GM12878 (cell line): Measurements from ENCODE around the gene CD101. TPM values are rescaled to one million over a fixed set of nuclear protein-coding genes. Genes with fewer than 3 reads are reported as not detected.
A peak's percentile ranks its signal among the peaks of the same experiment; 100 is the strongest.

Experiments used
- ATAC-seq: fragments of 200-7000 bp; cut with Tn5 transposase; 3 replicates; pipeline ENCODE4 v1.9.1; 2020; ENCODE audit warnings: mild to moderate bottlenecking, moderate library complexity
- BruUV-seq: library from RNA; stranded (reverse); fragments of 400-500 nt; replicated peaks from 2 replicates; lab custom pipeline; 2021; lab: Mats Ljungman, UMichigan
- CTCF ChIA-PET: fragments of 300-600 bp; sonication (Branson Sonifier 250); formaldehyde crosslinking; extraction: SDS; loops from one replicate; lab custom pipeline; 2021; ENCODE audit warnings: inconsistent platforms; lab: Yijun Ruan, JAX
- POLR2A ChIA-PET: fragments of 350-600 bp; formaldehyde crosslinking; extraction: SDS; loops from one replicate; lab custom pipeline; 2021; ENCODE audit warnings: inconsistent platforms; lab: Charles Lee
- RAD21 ChIA-PET: fragments of 300-600 bp; sonication (Branson Sonifier 250); formaldehyde crosslinking; loops from one replicate; lab custom pipeline; 2023; ENCODE audit warnings: antibody characterized with exemption; ENCODE audit not compliant: unreplicated experiment; lab: Charles Lee
- SMC1A ChIA-PET: fragments of 300-600 bp; sonication (Branson Sonifier 250); formaldehyde crosslinking; loops from one replicate; lab custom pipeline; 2023; ENCODE audit not compliant: unreplicated experiment, uncharacterized antibody; lab: Charles Lee
- DNase-seq: peaks from one replicate; pipeline ENCODE4 v3.0.0-alpha.2; 2011; ENCODE audit warnings: low read depth, low spot score
- FAIRE-seq: peaks from 3 replicates; lab custom pipeline; 2011; peaks lifted over from hg19 to GRCh38; lab: Jason Lieb, UNC
- H2AFZ ChIP-seq: 2 replicates; pipeline ENCODE4 v1.6.0; 2011; ENCODE audit warnings: low read depth, low read length, control low read depth; ENCODE audit not compliant: control insufficient read depth
- H3K27ac ChIP-seq: 2 replicates; pipeline ENCODE4 v1.5.1; 2011; ENCODE audit warnings: control low read depth; ENCODE audit not compliant: control insufficient read depth, insufficient read depth
- H3K27me3 ChIP-seq, 2 experiments: replicated peaks in 1 of 2; 2 replicates each; pipeline versions ENCODE4 v1.6.0 to v1.6.1; 2011; ENCODE audit warnings: low read length in 1 of 2; ENCODE audit not compliant: control insufficient read depth in 2 of 2, insufficient read depth in 2 of 2
- H3K36me3 ChIP-seq, 2 experiments: 2 replicates each; pipeline ENCODE4 v1.5.1; 2011; ENCODE audit warnings: low read length in 1 of 2; ENCODE audit not compliant: control insufficient read depth in 2 of 2, insufficient read depth in 2 of 2
- H3K4me1 ChIP-seq: 2 replicates; pipeline ENCODE4 v1.6.1; 2011; ENCODE audit warnings: mild to moderate bottlenecking, low read length, moderate library complexity, mixed read lengths; ENCODE audit not compliant: control insufficient read depth, insufficient read depth
- H3K4me2 ChIP-seq: 2 replicates; pipeline ENCODE4 v1.6.0; 2011; ENCODE audit warnings: control low read depth; ENCODE audit not compliant: control insufficient read depth, insufficient read depth
- H3K4me3 ChIP-seq: fragments of 200-600 bp; sonication (generic); 2 replicates; pipeline ENCODE4 v1.5.1; 2016
- H3K79me2 ChIP-seq: 2 replicates; pipeline ENCODE4 v1.6.0; 2011; ENCODE audit warnings: low read length; ENCODE audit not compliant: control insufficient read depth, insufficient read depth
- H3K9ac ChIP-seq: 2 replicates; pipeline ENCODE4 v1.8.0; 2011; ENCODE audit warnings: low read length, control low read depth, mixed read lengths; ENCODE audit not compliant: control insufficient read depth, insufficient read depth
- H3K9me3 ChIP-seq: replicated peaks from 3 replicates; pipeline ENCODE4 v1.5.1; 2011; ENCODE audit warnings: mild to moderate bottlenecking, low read length; ENCODE audit not compliant: control insufficient read depth, insufficient read depth
- H4K20me1 ChIP-seq: 2 replicates; pipeline ENCODE4 v1.6.0; 2011; ENCODE audit not compliant: control insufficient read depth, insufficient read depth
- BRCA1 ChIP-seq: IDR thresholded peaks from 2 replicates; pipeline ENCODE4 v1.6.1; 2011; ENCODE audit warnings: low read depth, low read length, improper control_type of control experiment
- CBFB ChIP-seq: IDR thresholded peaks from 2 replicates; pipeline ENCODE4 v1.6.1; 2016; ENCODE audit warnings: antibody characterized with exemption, low read depth
- CBX5 ChIP-seq: sonication (generic); IDR thresholded peaks from 2 replicates; pipeline ENCODE4 v1.6.1; 2016; ENCODE audit warnings: low read depth, moderate library complexity, mild to moderate bottlenecking, inconsistent platforms
- CREM ChIP-seq: IDR thresholded peaks from 2 replicates; pipeline ENCODE4 v1.6.1; 2014; ENCODE audit warnings: antibody characterized with exemption, low read depth
- HDGF ChIP-seq: fragments of 450-650 bp; IDR thresholded peaks from 2 replicates; pipeline ENCODE4 v1.6.1; 2016; ENCODE audit warnings: antibody characterized with exemption
- KDM1A ChIP-seq: fragments of 200-600 bp; sonication (generic); IDR thresholded peaks from 2 replicates; pipeline ENCODE4 v1.6.1; 2016; ENCODE audit warnings: borderline replicate concordance
- LARP7 ChIP-seq: fragments of 450-650 bp; IDR thresholded peaks from 2 replicates; pipeline ENCODE4 v1.6.1; 2017; ENCODE audit warnings: mild to moderate bottlenecking
- MXI1 ChIP-seq: fragments of 150-350 bp; IDR thresholded peaks from 2 replicates; pipeline ENCODE4 v1.6.1; 2011; ENCODE audit warnings: low read depth, mild to moderate bottlenecking, inconsistent platforms, low read length, improper control_type of control experiment
- PML ChIP-seq: IDR thresholded peaks from 2 replicates; pipeline ENCODE4 v1.6.1; 2012; ENCODE audit warnings: low read length, inconsistent platforms
- SP1 ChIP-seq: IDR thresholded peaks from one replicate; pipeline ENCODE4 v1.6.1; 2011; ENCODE audit warnings: low read depth, low read length
- TCF12 ChIP-seq: IDR thresholded peaks from 2 replicates; pipeline ENCODE4 v1.6.1; 2011; ENCODE audit warnings: low read depth, mild to moderate bottlenecking, low read length
- WRNIP1 ChIP-seq: IDR thresholded peaks from 2 replicates; pipeline ENCODE4 v1.6.1; 2011; ENCODE audit warnings: low read depth, low read length, improper control_type of control experiment, borderline replicate concordance
- ZBTB33 ChIP-seq: fragments of 450-650 bp; IDR thresholded peaks from 2 replicates; pipeline ENCODE4 v1.6.1; 2017; ENCODE audit warnings: mild to moderate bottlenecking
- ZNF24 ChIP-seq: fragments of 450-650 bp; IDR thresholded peaks from 2 replicates; pipeline ENCODE4 v1.6.1; 2017; ENCODE audit warnings: antibody characterized with exemption, mild to moderate bottlenecking
- WGBS: methylation state at CpG from one replicate; pipeline ENCODE4 v1.1.6; 2016; ENCODE audit warnings: low lambda C conversion rate; ENCODE audit not compliant: insufficient replicate concordance, insufficient coverage; ENCODE audit errors: missing lambda C conversion rate; 5-methylcytosine and 5-hydroxymethylcytosine counted together
- in situ Hi-C: fragments of 300-500 bp; cut with MboI; formaldehyde crosslinking; loops from 9 replicates; pipeline ENCODE4 v1.14.3; 2018; ENCODE audit warnings: mixed read lengths
- intact Hi-C: fragments of 100-400 bp; cut with micrococcal nuclease; formaldehyde crosslinking; loops from one replicate; pipeline ENCODE4 v1.14.2; 2022; ENCODE audit not compliant: unreplicated experiment
- polyA plus RNA-seq, 11 experiments: library from polyadenylated mRNA; depleted of rRNA in 4 of 11; unstranded in 6 of 11; stranded (reverse) in 5 of 11; fragments of >200 nt; fragmentation: Nextera tagmentation in 4 of 11; fragmentation: Illumina TruSeq in 1 of 11; extraction: Ambion mirVana in 4 of 11; extraction: Trizol in 1 of 11; gene quantifications; 1 replicate in 1 of 11; 2 replicates in 10 of 11; pipeline versions ENCODE4 v1.2.1 to v1.2.3, GENCODE V29; 2011 to 2016; ENCODE audit warnings: inconsistent platforms in 2 of 11, missing spikeins in 2 of 11, low read depth in 1 of 11
- total RNA-seq, 4 experiments: library from RNA; depleted of rRNA in 3 of 4; stranded (reverse); fragments of >200 nt in 3 of 4; fragmentation: Illumina TruSeq in 1 of 4; extraction: Trizol in 1 of 4; gene quantifications; 2 replicates each; pipeline versions ENCODE4 v1.2.1 to v1.2.3, GENCODE V29; 2013 to 2021
- TF ChIP-seq, protein P1 (sequence below): fragments of 450-650 bp; IDR thresholded peaks from 2 replicates; pipeline ENCODE4 v1.6.1; 2017; ENCODE audit warnings: mild to moderate bottlenecking, moderate library complexity
- TF ChIP-seq, protein P2 (sequence below), 3 experiments: IDR thresholded peaks in 2 of 3; conservative IDR thresholded peaks in 1 of 3; 2 replicates each; pipeline ENCODE4 v1.5.1; 2011; ENCODE audit warnings: low read depth in 3 of 3, low read length in 3 of 3, mild to moderate bottlenecking in 3 of 3, control low read depth in 2 of 3, moderate library complexity in 2 of 3, inconsistent platforms in 1 of 3, mixed read lengths in 1 of 3; ENCODE audit not compliant: control insufficient read depth in 2 of 3, insufficient read depth in 1 of 3; ENCODE audit errors: extremely low read depth in 1 of 3

CD101 gene
- total and polyA plus RNA-seq, 10 of the 15 experiments (the other 5 are each of a cell fraction or from before 2014, with no cell fraction given): 0.56 to 7.9 (median 2.9) TPM

DNA sequence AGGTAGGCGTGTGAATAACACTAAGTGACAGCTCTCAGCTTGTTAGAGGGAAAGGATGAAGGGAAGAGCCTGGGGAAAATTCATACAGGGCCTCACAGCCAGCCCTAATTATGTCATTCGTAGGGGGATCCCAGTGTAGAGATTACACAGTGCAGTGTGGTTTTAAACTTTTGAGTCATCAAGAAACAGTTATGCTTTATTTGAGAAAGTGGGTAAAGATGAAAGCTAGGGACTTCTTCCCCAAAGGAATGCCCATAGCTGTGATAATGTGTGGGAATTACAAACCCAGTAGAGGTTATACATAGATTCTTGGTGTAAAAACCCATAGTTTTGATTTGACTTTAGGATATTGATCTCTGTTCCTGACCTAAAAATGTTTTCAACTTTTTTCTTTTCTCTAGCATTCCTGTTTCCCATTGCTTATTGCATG lies 60.4 kb downstream of the CD101 start (continued):
- TF ChIP-seq, protein P1, sequence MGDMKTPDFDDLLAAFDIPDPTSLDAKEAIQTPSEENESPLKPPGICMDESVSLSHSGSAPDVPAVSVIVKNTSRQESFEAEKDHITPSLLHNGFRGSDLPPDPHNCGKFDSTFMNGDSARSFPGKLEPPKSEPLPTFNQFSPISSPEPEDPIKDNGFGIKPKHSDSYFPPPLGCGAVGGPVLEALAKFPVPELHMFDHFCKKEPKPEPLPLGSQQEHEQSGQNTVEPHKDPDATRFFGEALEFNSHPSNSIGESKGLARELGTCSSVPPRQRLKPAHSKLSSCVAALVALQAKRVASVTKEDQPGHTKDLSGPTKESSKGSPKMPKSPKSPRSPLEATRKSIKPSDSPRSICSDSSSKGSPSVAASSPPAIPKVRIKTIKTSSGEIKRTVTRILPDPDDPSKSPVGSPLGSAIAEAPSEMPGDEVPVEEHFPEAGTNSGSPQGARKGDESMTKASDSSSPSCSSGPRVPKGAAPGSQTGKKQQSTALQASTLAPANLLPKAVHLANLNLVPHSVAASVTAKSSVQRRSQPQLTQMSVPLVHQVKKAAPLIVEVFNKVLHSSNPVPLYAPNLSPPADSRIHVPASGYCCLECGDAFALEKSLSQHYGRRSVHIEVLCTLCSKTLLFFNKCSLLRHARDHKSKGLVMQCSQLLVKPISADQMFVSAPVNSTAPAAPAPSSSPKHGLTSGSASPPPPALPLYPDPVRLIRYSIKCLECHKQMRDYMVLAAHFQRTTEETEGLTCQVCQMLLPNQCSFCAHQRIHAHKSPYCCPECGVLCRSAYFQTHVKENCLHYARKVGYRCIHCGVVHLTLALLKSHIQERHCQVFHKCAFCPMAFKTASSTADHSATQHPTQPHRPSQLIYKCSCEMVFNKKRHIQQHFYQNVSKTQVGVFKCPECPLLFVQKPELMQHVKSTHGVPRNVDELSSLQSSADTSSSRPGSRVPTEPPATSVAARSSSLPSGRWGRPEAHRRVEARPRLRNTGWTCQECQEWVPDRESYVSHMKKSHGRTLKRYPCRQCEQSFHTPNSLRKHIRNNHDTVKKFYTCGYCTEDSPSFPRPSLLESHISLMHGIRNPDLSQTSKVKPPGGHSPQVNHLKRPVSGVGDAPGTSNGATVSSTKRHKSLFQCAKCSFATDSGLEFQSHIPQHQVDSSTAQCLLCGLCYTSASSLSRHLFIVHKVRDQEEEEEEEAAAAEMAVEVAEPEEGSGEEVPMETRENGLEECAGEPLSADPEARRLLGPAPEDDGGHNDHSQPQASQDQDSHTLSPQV: no peak
- TF ChIP-seq ZBTB33 (no peak), ZNF24 (peak; percentile 25; the same call in 1 of the 2 replicates)

DNA sequence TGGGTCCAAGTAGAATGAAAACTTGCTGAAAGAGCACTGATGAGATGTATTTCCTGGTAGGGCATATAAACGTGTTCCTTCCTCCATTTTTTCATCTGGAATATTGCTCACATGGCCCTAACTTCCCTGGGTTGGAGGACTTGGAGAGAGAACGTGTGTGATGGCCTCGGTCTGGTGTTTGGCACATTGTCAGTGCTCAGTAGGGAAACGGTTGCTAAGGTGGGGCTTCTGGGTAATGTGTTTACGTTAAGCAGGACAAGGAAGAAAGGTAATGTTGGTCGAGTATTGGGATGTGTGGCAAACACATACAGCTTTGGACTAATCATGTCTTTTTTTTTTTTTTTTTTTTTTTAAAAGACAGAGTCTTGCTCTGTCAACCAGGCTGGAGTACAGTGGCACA lies 64.8 kb downstream of the CD101 start:
- in situ Hi-C loops: no loop called here
- Histone ChIP-seq H3K27ac (no peak overlapping the region), H3K4me2 (no peak overlapping the region), H3K27me3 (no peaks in the 10 kb centered on the region), H4K20me1 (peaks cover 2% of the 10 kb centered on the region; the same call in 1 of the 2 replicates), H3K36me3 (peaks cover 0 to 6% of the 10 kb centered on the region in 2 experiments), H3K4me1 (peaks cover 16% of the 10 kb centered on the region), H2AFZ (no peak overlapping the region), H3K9ac (no peak overlapping the region), H3K79me2 (peaks cover 79% of the 10 kb centered on the region), H3K9me3 (no peaks in the 10 kb centered on the region), H3K4me3 (no peak overlapping the region)
- POLR2A ChIA-PET: no interaction called here
- FAIRE-seq: no peak
- CTCF ChIA-PET: interaction anchor here (0.6 to 9.1 kb wide), 12 partner anchors 15 to 691 kb away, joined by 3 to 167 read pairs (median 7); no protein-coding TSS in a partner anchor
- no TSS peak for BruUV-seq
- RAD21 ChIA-PET: interaction anchor here (0.9 to 6.3 kb wide), 5 partner anchors 14 to 830 kb away, joined by 3 to 53 read pairs (median 4); no protein-coding TSS in a partner anchor
- TF ChIP-seq, protein P2, sequence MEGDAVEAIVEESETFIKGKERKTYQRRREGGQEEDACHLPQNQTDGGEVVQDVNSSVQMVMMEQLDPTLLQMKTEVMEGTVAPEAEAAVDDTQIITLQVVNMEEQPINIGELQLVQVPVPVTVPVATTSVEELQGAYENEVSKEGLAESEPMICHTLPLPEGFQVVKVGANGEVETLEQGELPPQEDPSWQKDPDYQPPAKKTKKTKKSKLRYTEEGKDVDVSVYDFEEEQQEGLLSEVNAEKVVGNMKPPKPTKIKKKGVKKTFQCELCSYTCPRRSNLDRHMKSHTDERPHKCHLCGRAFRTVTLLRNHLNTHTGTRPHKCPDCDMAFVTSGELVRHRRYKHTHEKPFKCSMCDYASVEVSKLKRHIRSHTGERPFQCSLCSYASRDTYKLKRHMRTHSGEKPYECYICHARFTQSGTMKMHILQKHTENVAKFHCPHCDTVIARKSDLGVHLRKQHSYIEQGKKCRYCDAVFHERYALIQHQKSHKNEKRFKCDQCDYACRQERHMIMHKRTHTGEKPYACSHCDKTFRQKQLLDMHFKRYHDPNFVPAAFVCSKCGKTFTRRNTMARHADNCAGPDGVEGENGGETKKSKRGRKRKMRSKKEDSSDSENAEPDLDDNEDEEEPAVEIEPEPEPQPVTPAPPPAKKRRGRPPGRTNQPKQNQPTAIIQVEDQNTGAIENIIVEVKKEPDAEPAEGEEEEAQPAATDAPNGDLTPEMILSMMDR (IDR thresholded peaks at IDR 0.05 in 2 of 3, conservative IDR thresholded peaks at IDR 0.05 in 1 of 3; ENCODE audit: control insufficient read depth in 2 of 3, extremely low read depth in 1 of 3, insufficient read depth in 1 of 3, low read depth in 3 of 3, low read length in 3 of 3): no peak
- TF ChIP-seq CBX5: no peak
- no peak for TF ChIP-seq MXI1
- TF ChIP-seq HDGF: no peak
- no peak for TF ChIP-seq CREM
- no peak for TF ChIP-seq KDM1A
- TF ChIP-seq BRCA1: no peak
- TF ChIP-seq SP1: no peak
- no peak for TF ChIP-seq WRNIP1
- no peak for TF ChIP-seq CBFB
- TF ChIP-seq PML: no peak
- no peak for TF ChIP-seq TCF12
- no peak for TF ChIP-seq LARP7
- ATAC-seq: no peak
- WGBS: 68% methylated on average over 6 of the region's 6 CpGs
- SMC1A ChIA-PET: interaction anchor here (0.6 to 6.9 kb wide), 10 partner anchors 8 to 828 kb away, joined by 3 to 49 read pairs (median 4); no protein-coding TSS in a partner anchor
- no peak for DNase-seq
- intact Hi-C loops: loop anchor here (5.0 to 10.0 kb wide), 2 partner anchors 216 to 298 kb away; partner anchors contain the start of gene MAN1A2
